Testis (tissue), 2 donors: ENCODE data around the gene SOAT2.

Experiments used
- CTCF ChIP-seq, 3 experiments: fragments of 450-650 bp in 2 of 3; fragments of 200-600 bp in 1 of 3; sonication (generic) in 1 of 3; IDR thresholded peaks; one replicate each; pipeline ENCODE4 v1.5.1; 2016 to 2019; ENCODE audit warnings: antibody characterized with exemption in 3 of 3, mild to moderate bottlenecking in 2 of 3, moderate library complexity in 1 of 3
- POLR2A ChIP-seq: fragments of 450-650 bp; IDR thresholded peaks from one replicate; pipeline ENCODE4 v1.6.1; 2017; ENCODE audit warnings: antibody characterized with exemption, mild to moderate bottlenecking, moderate library complexity

- no peak for TF ChIP-seq CTCF (IDR thresholded peaks at IDR 0.05)
- no peak for TF ChIP-seq POLR2A
Measured at GRCh38 chr12:53067993-53068770, 35.1 kb upstream of the SOAT2 start.
